ENCODE measurements around the gene AGRP. TPM values are rescaled to one million over a fixed set of nuclear protein-coding genes. Genes with fewer than 3 reads are reported as not detected.

AGRP gene
- total RNA-seq, 4 donors from 2014 or later = not detected

DNA sequence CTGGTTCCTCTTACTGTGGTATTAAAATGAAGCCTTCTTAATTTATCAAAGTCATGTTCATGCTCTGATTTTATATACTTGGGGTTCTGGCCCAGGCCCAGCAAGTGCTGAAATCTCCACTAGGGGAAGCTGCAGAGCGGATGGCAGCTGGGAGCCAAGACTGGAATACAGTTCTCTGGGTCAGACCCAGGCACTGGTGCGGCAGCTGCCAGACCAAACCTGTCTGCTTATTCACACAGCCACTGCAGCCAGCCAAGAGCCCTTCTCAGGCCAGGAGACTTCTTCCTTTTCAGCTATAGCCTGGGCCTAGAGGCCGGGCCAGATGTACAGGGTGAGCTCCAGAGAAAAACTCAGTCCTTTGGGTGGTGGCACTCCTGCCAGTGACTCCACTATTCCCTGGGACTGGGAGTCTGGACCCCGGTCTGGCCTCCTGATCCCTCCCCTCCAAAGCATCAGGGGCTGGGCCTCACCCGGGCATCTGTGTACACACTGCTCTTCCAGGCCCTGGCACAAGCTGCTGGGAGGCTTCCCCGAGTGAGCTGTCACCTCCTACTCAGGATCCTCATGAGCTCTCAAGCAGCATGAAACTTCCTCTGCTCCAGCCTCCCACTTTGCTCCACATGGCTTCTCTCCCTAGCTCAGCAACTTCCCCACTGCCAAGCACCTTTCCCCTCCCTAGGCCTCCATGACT, 26.8 kb downstream of the AGRP start:
- TF ChIP-seq POLR2A (IDR thresholded peaks at IDR 0.05) = peak; percentile 69
- peak in 2 of 3 donors; percentile 68 to 77 for TF ChIP-seq POLR2AphosphoS5 (IDR thresholded peaks at IDR 0.05)
- TF ChIP-seq, protein P1, sequence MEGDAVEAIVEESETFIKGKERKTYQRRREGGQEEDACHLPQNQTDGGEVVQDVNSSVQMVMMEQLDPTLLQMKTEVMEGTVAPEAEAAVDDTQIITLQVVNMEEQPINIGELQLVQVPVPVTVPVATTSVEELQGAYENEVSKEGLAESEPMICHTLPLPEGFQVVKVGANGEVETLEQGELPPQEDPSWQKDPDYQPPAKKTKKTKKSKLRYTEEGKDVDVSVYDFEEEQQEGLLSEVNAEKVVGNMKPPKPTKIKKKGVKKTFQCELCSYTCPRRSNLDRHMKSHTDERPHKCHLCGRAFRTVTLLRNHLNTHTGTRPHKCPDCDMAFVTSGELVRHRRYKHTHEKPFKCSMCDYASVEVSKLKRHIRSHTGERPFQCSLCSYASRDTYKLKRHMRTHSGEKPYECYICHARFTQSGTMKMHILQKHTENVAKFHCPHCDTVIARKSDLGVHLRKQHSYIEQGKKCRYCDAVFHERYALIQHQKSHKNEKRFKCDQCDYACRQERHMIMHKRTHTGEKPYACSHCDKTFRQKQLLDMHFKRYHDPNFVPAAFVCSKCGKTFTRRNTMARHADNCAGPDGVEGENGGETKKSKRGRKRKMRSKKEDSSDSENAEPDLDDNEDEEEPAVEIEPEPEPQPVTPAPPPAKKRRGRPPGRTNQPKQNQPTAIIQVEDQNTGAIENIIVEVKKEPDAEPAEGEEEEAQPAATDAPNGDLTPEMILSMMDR (IDR thresholded peaks at IDR 0.05) = peak; percentile 60 to 89 (median 71)
- no peak for TF ChIP-seq EP300 (IDR thresholded peaks at IDR 0.05; ENCODE audit: low read depth)
- in situ Hi-C loops (cut with MboI; ENCODE audit: low pct_ligation_motif_present in 1 of 4, low pct_unique_long_range_greater_than_20kb in 1 of 4, low sequenced_read_pairs in 3 of 4) = no loop called here
- Histone ChIP-seq H3K4me3 (peak overlapping the region in 1 of 4 donors; percentile 41), H3K9me3 (no peaks in the 10 kb centered on the region), H3K36me3 (peaks cover 0 to 5% (median 0%) of the 10 kb centered on the region in 4 donors), H3K4me1 (peaks cover 58 to 86% (median 77%) of the 10 kb centered on the region in 4 donors), H3K27me3 (no peaks in the 10 kb centered on the region), H3K27ac (peak overlapping the region; percentile 85 to 95 (median 94))
- DNase-seq = peak; percentile 83
- WGBS, 2 donors (ENCODE audit: low coverage in 1 of 2) = 36% methylated on average over 6 of the region's 6 CpGs; no CpG with 5 or more reads in 1 of the 2 donors
- intact Hi-C loops (cut with DNase I; ENCODE audit: low total_unique reads) = no loop called here

DNA sequence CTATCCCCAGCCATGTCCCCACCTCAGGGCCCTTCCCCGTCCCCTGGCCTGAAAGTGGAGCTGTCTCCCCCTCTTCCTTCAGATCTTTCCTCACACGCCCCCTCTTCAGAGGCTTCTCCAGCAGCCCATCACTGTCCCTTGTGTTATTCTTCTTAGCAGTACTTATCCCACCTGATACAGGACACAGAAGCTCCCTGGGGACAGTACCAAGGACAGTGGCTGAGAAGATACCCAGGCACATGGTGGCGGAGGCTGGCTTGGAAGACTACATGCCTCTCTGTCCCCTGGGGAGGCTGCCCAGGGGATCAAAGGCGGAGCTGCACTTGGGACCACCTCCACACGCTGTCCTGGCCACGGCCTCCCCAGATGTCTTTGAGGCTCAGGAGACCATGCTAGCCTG, 28.5 kb downstream of the AGRP start:
- Histone ChIP-seq H3K4me1 (peaks cover 56 to 86% (median 76%) of the 10 kb centered on the region in 4 donors), H3K4me3 (no peak overlapping the region), H3K27ac (peak overlapping the region in 2 of 4 donors; percentile 86 to 94), H3K36me3 (peaks cover 0 to 5% (median 0%) of the 10 kb centered on the region in 4 donors), H3K27me3 (no peaks in the 10 kb centered on the region), H3K9me3 (no peaks in the 10 kb centered on the region)
- TF ChIP-seq, protein P1 (IDR thresholded peaks at IDR 0.05) = no peak
- TF ChIP-seq POLR2A (IDR thresholded peaks at IDR 0.05) = no peak
- TF ChIP-seq POLR2AphosphoS5 (IDR thresholded peaks at IDR 0.05) = no peak
- no peak for TF ChIP-seq EP300 (IDR thresholded peaks at IDR 0.05; ENCODE audit: low read depth)
- 92 to 100% methylated on average over 1 to 6 of the region's 6 CpGs for WGBS, 2 donors (ENCODE audit: low coverage in 1 of 2)
- in situ Hi-C loops (cut with MboI; ENCODE audit: low pct_ligation_motif_present in 1 of 4, low pct_unique_long_range_greater_than_20kb in 1 of 4, low sequenced_read_pairs in 3 of 4) = no loop called here
- intact Hi-C loops (cut with DNase I; ENCODE audit: low total_unique reads) = no loop called here
- DNase-seq = no peak

DNA sequence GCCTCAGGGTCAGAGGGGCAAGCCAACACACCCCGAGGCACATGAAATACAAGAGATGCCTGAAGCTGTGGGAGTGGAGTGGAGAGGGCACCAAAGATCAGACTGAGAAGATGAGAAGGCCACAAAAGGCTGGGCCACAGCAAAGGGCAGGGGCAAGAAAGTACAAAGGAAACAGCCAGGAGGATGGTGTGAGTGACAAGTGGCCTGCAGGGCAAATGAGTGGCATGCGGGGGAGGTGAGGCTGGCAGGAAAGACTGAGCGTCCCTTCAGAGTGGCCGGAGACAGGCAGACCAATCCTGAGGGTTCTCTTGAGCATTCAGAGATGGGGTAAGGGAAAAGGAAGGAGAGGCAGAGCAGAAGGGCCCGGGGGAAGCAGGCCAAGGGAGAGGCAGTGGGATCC, 29.2 kb downstream of the AGRP start:
- H3K4me1 ChIP-seq = peaks cover 56 to 86% (median 75%) of the 10 kb centered on the region in 4 donors
- in situ Hi-C loops (cut with MboI; ENCODE audit: low pct_ligation_motif_present in 1 of 4, low pct_unique_long_range_greater_than_20kb in 1 of 4, low sequenced_read_pairs in 3 of 4) = no loop called here

More for the DNA sequence above, 29.2 kb downstream of the AGRP start:
- intact Hi-C loops (cut with DNase I; ENCODE audit: low total_unique reads) = no loop called here
- WGBS, 2 donors (ENCODE audit: low coverage in 1 of 2) = 94 to 95% methylated on average over 3 to 5 of the region's 5 CpGs
- H3K4me3 ChIP-seq = no peak overlapping the region
- peaks cover 0 to 5% (median 0%) of the 10 kb centered on the region in 4 donors for H3K36me3 ChIP-seq
- TF ChIP-seq EP300 (IDR thresholded peaks at IDR 0.05; ENCODE audit: low read depth) (no peak), POLR2AphosphoS5 (IDR thresholded peaks at IDR 0.05) (no peak), POLR2A (IDR thresholded peaks at IDR 0.05) (no peak)
- TF ChIP-seq, protein P1 (IDR thresholded peaks at IDR 0.05) = no peak
- no peaks in the 10 kb centered on the region for H3K9me3 ChIP-seq
- DNase-seq = no peak
- peak overlapping the region; percentile 80 to 94 (median 87) for H3K27ac ChIP-seq
- no peaks in the 10 kb centered on the region for H3K27me3 ChIP-seq

All from transverse colon (tissue), 4 donors.